HG03025 (cell line): Measurements from ENCODE around the gene DGCR2.

Experiments used
- ATAC-seq: cut with Tn5 transposase; IDR thresholded peaks from one replicate; pipeline ENCODE4 v1.9.1; 2021; ENCODE audit warnings: mild to moderate bottlenecking, moderate library complexity; ENCODE audit not compliant: unreplicated experiment, low FRiP score

The DGCR2 gene

DNA sequence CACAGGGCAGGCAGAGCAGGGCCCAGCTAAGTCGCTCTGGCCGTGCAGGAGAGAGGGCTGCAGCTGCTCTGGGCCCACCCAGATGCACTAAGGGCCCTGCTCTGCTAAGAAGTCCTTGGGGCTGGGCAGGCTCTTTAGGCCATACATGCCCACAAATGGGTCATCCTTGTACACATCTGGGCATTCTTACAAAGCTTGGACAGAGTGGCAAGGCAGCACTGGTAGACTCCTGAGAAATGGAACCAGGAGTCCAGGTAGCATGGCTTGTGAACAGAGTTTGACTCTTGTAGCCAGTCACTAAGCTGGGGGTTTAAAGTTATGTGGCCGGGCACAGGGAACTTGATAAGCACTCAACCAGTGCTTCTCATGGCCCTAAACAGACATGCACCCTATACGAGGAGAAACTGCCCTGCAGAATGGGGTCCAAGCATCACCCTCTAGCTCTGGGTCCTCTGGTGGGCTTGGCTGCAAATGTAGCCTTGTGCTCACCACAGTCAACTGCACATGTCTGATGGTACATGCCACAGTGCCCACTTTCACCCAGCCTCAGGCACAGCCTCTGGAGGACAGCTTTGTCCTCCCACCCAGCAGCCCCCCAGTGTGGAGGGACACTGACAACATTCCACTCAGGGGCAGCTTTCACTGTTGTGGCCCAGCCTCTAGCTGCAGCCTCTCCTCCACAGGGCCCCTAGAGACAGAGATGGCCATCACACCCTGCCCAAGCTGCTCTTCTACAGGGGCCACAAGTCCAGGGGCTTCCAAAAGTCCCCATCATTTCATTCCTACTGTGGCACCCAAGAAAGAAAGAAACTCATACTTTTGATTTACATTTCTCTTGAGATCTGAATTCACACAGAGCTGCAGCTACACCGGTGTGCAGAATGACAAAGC lies 75.2 kb downstream of the DGCR2 start:
- ATAC-seq, result no peak

DNA sequence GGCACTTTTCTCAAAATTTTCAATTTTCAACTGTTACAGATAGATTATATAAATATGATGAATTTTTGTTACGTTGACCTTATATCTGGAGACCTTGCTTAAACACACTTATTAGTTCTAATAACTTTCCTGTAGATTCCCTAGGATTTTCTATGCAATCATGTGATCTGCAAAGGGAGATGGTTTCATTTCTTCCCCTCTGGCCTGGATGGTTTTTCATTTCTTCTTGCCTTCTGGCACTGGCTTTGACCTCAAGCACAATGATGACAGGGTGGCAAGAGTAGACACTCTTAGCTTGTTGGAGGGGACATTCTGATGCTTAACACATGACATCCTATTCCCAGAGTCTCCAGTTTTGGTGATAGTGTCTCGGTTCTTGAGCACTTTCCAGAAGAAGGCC lies 75.9 kb downstream of the DGCR2 start:
- no peak for ATAC-seq

DNA sequence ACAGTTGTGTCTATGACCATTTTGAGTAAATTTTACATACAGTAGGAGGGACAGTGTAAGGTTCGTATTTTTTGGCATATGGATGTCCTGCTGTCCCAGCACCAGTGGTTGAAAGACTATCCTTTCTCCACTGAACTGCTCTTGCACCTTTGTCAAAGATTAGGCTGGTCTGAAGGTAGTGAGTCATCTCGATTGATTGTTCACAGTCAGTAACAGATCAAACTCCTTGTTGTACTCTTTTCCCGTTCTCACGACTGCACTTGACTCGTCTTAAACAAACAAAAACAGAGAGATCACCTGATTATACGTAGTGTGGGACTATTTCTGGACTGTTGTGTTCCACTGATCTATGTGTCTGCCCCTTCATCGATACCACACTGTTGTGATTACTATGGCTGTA lies 77.1 kb downstream of the DGCR2 start:
- ATAC-seq, result no peak

DNA sequence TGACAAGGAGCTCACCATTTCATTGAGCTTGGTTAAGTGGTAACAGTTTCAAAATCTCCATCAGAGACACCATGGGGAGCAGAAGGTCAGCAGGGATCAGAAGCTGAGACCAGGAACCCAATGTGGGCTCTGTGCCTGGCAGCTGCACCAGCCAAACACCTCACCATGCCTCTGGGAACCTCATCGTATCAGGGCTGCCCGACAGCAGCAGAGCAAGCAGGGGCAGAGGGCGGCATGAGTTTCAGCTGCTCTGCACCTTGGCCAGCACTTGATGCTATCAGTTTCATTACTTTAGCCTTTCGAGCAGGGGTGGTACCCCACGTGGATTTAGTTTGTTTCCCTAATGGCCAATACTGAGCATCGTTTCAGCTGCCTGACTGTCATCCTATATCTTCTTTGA lies 77.8 kb downstream of the DGCR2 start:
- no peak for ATAC-seq

DNA sequence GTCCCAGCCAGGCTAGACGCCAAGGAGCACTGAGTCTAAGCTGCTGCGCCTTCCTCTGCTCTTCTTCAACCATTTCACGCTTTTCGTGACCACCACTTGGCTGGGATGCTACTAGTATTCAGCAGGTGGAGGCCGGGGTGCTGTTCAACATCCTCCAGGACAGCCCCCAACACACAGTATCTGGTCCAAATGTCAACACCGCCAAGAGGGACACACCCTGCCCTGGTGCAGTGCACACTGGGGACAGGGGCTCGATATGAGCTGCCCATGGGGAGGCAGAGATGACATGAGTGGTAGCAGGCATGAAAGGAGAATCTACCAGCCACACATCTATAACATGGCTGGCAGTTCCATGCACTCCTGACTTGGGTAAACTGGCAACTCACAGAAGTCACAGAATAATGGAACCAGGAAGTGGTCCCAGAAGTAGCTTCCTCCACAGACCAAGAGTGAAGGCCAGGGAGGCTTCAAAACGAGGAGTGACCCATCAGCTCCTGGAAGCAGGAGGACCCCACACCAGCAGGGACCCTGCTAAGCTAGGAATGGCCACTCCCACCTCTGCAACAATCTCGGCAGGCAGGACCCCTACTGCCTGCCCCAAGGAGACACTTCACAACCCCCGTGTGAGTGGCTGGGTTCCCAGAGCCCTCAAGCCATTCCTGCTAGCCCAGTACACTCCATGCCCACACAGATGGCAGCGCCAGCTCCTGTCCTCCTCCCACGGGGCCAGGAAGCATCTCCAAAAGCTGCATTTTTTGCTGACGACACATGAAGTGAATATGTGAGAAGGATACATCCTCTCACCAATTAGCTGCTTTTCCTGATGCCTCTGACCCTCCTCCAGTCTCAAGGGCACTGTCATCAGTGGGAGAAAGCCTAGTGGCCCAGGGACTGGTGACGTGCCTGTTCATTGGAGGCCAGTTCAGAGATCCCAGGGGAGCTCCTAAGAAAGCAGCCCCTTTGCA lies 78.8 kb downstream of the DGCR2 start:
- ATAC-seq, result no peak

DNA sequence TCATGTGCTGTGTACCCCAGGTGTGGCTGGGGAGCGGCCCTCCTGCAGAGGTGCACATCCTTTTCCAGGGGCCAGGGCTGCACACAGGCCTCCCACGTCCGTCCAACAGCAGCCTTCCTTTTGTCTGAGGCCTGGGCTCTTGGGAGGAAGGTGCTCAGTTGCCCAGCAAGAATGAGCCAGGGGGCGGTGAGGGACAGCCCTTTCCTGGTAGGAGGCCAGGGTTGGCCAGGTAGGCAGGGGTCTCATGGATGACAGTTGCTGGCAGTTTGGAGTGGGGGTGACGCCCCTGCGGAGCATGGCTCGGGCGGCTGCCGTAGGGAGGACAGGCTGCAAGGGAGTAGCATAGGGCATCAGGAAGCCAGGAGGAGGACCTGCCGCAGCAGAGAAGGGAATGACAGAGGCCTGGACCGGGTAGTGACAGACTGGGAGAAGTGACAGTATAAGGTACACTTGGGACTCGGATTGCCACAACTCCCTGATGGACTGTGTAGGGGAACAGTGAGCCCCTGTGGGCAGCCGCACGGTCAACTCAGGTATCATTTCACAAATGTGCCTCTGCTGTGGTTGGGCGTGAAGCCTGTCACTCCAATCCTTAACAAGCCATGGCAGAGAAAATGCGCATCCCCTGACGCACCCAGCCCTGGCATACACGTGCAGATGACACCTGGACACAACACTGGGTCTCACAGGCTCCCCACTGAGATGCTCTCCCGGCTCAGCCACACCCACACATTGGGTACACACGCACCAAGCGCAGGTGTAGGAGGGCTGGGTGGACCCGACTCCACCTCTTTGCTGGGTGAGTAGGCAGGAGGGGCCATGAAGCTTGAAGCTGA lies 79.7 kb downstream of the DGCR2 start:
- no peak for ATAC-seq

DNA sequence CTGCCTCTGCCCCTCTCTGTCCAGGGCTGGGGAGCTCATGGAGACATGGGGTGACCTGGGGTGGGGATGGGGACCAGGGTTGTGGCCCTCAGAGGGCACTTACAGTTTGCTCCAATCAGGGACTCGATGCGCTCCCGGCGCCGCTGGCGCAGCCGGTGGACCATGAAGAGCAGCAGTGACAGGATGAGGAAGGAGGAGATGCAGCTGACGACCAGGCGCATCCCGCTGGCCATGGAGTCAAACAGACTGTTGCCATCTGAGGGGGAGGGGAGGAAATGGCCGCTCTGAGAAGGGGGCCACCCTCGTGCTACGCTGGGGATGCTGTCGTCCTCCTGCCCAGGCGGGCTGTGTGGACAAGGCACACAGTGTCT lies 80.5 kb downstream of the DGCR2 start:
- ATAC-seq, result no peak

DNA sequence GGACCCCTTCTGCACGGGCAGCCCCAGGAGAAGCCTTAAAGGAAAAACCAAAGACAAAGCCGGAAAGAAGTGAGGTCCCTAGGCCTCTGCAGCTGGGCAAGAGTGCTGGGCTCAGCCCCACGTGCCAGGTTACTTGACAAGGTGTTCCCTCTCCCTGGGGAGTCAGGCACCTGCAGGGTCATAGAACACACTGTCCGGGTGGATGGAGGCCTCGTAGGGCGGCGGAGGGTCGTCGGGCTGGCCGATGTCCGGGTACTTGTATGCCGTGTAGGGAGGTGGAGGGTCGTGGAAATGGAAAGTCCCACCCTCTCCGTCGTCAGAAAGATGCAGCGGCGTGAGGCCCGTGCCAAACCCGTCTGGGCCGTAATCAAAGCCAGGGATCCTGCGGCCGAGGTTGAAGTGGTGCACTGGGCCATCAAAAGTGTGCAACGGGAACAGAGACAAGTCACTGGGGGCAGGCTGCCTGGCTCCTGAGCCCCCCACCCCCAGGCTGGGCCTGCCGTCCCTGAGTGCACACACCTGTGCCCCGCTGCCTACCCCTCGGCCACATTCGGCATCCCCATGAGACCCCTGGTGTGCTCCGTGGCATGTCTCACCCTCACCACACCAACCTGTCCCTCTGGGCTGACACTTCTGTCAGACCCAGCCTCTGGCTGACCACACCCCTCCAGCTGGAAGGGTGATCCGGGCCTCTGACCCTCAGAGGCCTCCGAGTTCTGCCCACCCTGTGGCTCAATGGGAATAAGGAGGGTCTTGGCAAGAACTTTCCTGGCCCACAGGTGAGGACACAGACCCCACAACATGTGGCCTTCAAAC lies 81.1 kb downstream of the DGCR2 start:
- no peak for ATAC-seq

DNA sequence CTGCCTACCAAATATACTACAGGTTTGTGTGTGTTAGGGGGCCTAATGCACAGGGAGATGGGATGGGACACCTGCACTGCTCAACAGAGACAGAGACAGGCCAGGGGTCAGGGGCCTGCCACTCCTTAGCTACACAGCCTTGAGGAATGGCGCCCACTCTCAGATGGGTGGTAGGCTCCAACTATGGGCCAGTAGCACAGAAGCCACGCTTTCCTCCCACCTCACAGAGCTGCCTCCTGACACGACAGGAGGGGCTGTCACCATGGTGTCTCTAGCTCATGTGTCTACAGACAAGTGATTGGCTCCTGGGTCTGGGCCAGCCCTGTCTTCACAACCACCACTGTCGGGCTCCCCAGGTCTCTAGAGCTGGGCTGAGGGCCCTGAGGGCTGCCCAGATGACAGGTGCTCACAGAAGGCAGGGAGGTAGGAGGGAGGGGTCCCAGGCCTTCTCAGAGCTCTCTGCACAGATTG lies 81.8 kb downstream of the DGCR2 start:
- no peak for ATAC-seq

DNA sequence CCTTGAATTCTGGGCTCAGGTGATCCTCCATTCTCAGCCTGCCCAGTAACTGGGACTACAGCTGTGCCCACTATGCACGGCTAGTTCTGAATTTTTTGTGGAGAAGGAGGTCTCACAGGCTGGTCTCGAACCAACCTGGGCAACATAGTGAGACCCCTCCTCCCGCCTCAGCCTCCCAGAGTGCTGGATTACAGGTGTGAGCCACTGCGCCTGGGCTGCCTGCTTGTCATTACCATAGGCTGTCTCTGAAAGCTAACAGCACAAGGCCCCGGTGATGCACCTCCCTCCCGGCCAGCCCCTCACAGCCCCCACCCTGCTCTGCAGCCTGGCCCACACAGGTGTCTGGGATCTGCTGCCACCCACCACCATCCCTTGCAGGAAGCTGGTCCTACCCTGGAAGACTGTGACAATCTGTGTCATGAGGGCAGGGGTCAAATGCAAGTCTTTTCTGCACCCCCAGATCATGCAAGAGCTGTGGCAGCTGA lies 82.4 kb downstream of the DGCR2 start:
- ATAC-seq, result no peak

DNA sequence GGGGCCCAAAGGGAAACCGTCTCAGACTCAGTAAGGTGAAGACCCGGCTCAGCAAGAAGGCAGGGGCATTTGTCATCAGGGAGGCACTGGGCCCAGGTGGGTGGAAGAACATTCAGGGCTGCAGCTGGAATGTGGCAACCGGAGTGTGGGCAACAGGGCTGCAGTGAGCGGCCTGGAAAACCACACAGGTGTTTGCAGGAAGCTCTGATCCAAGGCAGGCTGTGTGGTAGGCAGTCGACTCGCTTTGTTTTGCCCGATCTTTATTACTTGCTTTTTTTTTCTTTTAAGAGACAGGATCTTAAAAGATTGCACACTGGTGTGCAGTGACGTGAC lies 82.8 kb downstream of the DGCR2 start:
- no peak for ATAC-seq

DNA sequence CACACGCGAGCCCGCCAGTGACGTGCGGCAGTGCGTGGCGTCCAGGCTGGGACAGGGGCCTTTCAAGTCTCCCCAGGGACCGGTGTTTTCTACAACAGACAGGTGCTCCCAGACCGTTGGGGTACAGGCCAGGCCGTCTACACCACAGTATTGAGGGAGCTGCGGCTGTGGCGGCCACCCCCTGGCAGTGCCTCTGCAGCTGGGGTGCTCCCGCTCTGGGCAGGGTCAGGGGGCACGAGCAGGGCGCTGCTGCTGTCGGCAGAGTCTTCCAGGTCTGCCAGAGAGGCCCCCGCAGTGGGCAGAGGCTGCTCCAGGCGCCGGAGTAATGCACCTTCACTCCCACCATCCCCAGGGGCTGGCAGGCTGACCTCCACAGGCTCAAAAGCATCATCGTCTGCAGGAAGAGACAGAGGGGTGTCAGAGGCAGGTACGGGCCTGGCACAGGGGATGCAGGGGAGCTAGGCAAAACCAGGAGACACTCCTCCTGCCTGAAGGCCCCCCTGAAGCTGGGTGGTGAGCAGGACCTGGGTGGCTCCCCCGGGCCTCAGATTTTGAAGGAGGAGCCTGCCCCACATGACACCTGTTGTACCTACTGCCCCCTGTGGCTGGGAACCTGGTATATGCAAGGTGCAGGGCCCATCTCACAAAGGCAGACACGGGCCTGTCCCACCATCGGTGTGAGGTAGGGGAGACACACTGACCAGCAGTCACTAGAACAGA lies 83.3 kb downstream of the DGCR2 start:
- ATAC-seq, result no peak

DNA sequence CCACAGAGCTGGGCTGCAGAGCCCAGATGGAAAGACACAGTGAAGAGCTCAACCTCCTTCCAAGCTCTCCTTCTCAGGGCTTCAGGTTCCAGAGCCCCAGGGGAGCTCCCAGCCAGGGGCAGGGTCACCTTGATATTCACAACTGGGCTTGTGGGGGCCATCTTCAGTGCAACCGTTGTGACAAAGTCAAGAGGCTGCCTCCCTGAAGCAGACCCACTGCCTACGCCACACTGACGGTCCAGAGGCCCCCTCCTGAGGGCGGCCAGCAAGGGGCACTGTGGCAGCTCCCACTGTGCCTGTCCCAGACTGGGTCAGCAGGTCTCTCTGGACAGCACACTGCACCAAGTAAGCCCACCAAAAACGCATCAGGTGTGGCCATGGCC lies 84.1 kb downstream of the DGCR2 start:
- ATAC-seq, result no peak

DNA sequence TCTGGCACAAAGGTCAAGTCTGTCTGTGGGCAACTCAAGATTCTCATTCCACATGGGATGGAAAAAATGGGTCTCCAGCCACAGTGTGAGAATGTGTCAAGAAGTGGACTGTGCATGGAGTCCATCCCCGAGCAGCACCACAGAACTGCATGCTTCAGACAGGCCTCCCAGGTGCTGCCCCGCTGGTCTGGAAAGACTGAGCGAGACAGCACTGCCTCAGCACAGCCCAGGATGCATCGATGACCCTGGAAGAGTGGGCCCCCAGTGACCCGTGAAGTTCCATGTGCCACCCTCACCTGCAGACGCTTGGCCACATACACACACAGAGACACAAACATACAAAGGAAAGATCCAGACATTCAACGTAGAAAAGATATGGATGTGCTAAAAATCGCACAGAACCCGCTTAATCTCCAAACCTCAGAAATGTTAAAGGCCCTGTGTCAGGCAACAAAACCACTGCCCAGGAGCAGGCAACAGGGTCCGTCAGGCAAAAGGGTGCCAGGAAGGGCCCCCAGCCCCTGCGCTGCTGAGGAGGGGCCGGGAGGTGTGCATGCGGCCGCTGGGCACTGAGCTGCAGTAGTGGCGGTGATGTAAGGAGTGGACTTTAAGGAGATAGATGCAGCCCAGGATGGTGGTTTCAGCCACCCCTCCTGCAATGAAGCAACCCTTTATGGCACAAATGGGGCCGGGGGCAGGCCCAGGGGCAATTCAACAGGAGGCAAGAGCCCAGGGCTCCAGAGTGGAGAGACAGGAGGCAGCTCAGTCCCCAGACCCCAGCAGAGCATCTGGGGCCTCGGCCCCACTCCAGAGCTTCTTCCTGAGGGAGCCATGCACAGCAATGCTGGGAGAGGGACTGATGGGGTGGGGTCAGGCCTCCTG lies 84.7 kb downstream of the DGCR2 start:
- ATAC-seq, result no peak

DNA sequence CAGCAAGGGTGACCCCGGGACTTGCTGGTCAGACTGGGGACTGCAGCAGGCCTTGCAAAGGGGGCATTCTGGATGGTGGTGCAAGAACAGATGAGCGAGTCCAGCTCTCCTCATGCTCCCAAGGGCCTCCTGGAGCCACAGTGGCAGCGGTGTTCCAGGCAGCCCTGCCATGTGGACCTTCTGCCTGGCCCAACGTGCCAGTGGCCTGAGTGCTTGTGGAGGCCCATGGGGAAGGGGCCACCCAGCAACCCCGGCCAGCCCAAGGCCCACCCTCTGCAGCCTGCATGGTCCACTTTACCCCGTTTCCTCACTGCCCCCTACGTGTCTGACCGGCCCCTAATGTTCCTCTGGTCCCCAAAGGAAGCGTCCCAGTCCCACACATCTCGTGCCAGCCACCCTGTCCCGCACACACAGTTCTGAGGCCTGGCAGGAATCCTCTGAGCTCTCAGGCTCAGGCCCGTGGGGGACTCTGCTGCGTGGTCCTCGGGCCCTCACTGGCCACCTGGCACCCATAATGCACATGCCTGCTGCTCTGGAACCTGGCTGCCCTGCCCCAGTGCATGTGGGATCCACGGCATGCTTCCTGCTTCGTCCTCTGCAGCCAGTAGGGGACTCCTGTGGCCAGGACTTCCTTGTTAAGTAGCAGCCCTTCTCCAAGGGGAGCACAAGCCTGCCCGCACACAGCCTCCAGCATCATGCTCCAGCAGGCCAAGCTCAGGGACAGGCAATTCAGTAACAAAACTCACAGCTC lies 85.5 kb downstream of the DGCR2 start:
- ATAC-seq, result no peak

DNA sequence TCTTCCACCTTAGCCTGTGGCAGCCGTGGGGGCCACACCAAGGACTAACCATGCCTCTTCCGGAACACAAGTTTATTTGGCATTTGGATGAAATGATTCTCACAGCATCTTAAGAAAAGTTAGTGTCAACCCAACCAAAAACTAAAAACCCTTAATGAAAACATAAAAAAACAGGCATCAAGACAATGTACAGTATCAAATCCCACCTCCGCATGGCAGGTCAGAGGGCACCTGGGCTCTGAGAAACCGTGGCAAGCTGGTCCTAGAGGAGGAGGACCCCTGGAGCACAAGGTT lies 86.0 kb downstream of the DGCR2 start:
- ATAC-seq, result no peak

DNA sequence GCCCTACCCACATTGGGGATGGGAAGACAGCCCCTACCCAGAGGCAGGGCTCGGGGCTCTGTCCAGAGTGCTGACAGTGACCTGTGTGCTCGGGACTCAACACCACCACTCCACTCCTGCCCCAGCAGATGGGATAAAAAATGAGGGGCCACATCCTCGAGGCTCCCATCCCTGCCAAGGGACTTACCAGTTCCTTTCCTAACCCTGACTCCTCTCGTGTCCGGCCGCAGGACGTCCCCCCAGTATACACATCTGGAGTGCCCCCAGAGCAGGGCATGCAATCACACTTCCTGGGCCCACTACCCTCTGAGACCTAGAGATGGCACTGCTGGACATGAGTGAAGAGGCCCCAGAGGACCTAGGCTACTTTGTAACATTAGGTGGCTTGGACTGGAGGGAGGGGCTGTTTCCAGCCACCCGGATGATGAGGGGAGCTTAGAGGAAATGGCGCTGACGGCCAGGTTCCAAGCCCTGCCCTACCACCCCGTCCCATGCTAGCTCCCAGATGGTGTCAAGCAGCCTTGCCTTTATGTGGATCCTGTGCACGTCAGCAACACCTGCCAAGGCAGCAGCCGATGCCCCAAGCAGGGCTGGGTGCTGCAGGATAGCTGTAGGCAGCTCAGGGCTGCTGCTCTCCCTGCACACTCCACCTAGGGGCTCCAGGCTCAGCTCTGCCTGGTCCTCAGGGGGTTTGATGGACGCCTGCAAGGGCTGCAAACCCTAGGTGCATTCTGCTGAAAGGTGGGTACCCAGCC lies 86.6 kb downstream of the DGCR2 start:
- no peak for ATAC-seq
